Lung (tissue), 16 donors: ENCODE results near the gene LAMP2. TPM values are rescaled to one million over a fixed set of nuclear protein-coding genes. Genes with fewer than 3 reads are reported as not detected.

Source experiments
- ATAC-seq: fragments of 200-7000 bp; cut with Tn5 transposase; one replicate; pipeline ENCODE4 v1.9.1; 2020; ENCODE audit warnings: moderate number of reproducible peaks; ENCODE audit not compliant: insufficient read depth, low FRiP score
- DNase-seq, 3 donors: peaks; one replicate each; pipeline ENCODE4 v3.0.0-alpha.2; 2013 to 2017
- H3K27ac ChIP-seq, 2 donors: one replicate each; pipeline ENCODE4 v1.5.1; 2013; ENCODE audit warnings: mild to moderate bottlenecking in 2 of 2, moderate library complexity in 2 of 2, control low read depth in 1 of 2, inconsistent platforms in 1 of 2, low read depth in 1 of 2, low read length in 1 of 2
- H3K27me3 ChIP-seq, 3 donors: one replicate each; pipeline ENCODE4 v1.5.1; 2013; ENCODE audit warnings: low read length in 2 of 3; ENCODE audit not compliant: control insufficient read depth in 3 of 3, insufficient read depth in 3 of 3
- H3K36me3 ChIP-seq, 4 donors: one replicate each; pipeline ENCODE4 v1.5.1; 2013; ENCODE audit warnings: low read length in 4 of 4, mild to moderate bottlenecking in 1 of 4, moderate library complexity in 1 of 4; ENCODE audit not compliant: control insufficient read depth in 4 of 4, insufficient read depth in 4 of 4
- H3K4me1 ChIP-seq, 5 donors: one replicate each; pipeline ENCODE4 v1.5.1; 2013; ENCODE audit warnings: low read length in 5 of 5, mild to moderate bottlenecking in 2 of 5, moderate library complexity in 1 of 5; ENCODE audit not compliant: control insufficient read depth in 5 of 5, insufficient read depth in 5 of 5
- H3K4me3 ChIP-seq: one replicate; pipeline ENCODE4 v1.5.1; 2013; ENCODE audit warnings: mild to moderate bottlenecking, control low read depth, moderate library complexity
- H3K9ac ChIP-seq, 2 donors: one replicate each; pipeline ENCODE4 v1.5.1; 2013; ENCODE audit warnings: low read length in 2 of 2, control low read depth in 1 of 2; ENCODE audit not compliant: insufficient read depth in 1 of 2
- H3K9me3 ChIP-seq, 4 donors: one replicate each; pipeline ENCODE4 v1.5.1; 2013; ENCODE audit warnings: low read length in 3 of 4, mild to moderate bottlenecking in 1 of 4, moderate library complexity in 1 of 4; ENCODE audit not compliant: control insufficient read depth in 4 of 4, insufficient read depth in 3 of 4
- WGBS, 2 donors: extraction: QIAGEN DNeasy Blood & Tissue Kit; methylation state at CpG; one replicate each; pipeline ENCODE4 v1.1.7; 2013; 5-methylcytosine and 5-hydroxymethylcytosine counted together
- long read RNA-seq, 5 donors: transcript quantifications; one replicate each; lab custom pipeline, GENCODE V29; 2026
- polyA plus RNA-seq, 2 donors: library from polyadenylated mRNA; stranded (reverse); fragments of 200-250 nt; gene quantifications; one replicate each; pipeline ENCODE4 v1.2.1, GENCODE V29; 2013
- total RNA-seq, 2 donors: library from RNA; depleted of rRNA in 1 of 2; stranded (reverse); fragments of >200 nt in 1 of 2; gene quantifications; one replicate each; pipeline ENCODE4 v1.2.1, GENCODE V29; 2014 to 2021
- TF ChIP-seq, protein P1 (sequence below): IDR thresholded peaks from 2 replicates; pipeline ENCODE4 v1.5.1; 2012; ENCODE audit warnings: mild to moderate bottlenecking; ENCODE audit errors: control extremely low read depth, extremely low read depth
- donor health status: control.
- donor health status: control.
- donor health status: Bipolar disorder and iron deficiency.
- donor health status: healthy.
- donor health status: DM: yes; HTN: yes; CAD: no.

Gene LAMP2
- 100 to 1,000 TPM in 1 of 2 donors, 10 to 100 TPM in 1; 96.7 to 102 TPM for total RNA-seq
- 100 to 1,000 TPM in 1 of 2 donors, 10 to 100 TPM in 1; 35.0 to 100 TPM for polyA plus RNA-seq
- long read RNA-seq, donor 1, full-length matches to known transcripts, result 46 of 52 reads
- long read RNA-seq, donor 1, partial matches to known transcripts, result 6 of 52 reads
- long read RNA-seq, donor 1, other reads (novel, unspliced or antisense), result 0 of 52 reads
- long read RNA-seq, donor 2, full-length matches to known transcripts, result 4 of 4 reads
- long read RNA-seq, donor 2, partial matches to known transcripts, result 0 of 4 reads
- long read RNA-seq, donor 2, other reads (novel, unspliced or antisense), result 0 of 4 reads
- long read RNA-seq, donor 3, full-length matches to known transcripts, result 14 of 22 reads
- long read RNA-seq, donor 3, partial matches to known transcripts, result 8 of 22 reads
- long read RNA-seq, donor 3, other reads (novel, unspliced or antisense), result 0 of 22 reads
- long read RNA-seq, donor 4, full-length matches to known transcripts, result 5 of 5 reads
- long read RNA-seq, donor 4, partial matches to known transcripts, result 0 of 5 reads
- long read RNA-seq, donor 4, other reads (novel, unspliced or antisense), result 0 of 5 reads
- long read RNA-seq, donor 5, full-length matches to known transcripts, result 42 of 49 reads
- long read RNA-seq, donor 5, partial matches to known transcripts, result 7 of 49 reads
- long read RNA-seq, donor 5, other reads (novel, unspliced or antisense), result 0 of 49 reads

DNA sequence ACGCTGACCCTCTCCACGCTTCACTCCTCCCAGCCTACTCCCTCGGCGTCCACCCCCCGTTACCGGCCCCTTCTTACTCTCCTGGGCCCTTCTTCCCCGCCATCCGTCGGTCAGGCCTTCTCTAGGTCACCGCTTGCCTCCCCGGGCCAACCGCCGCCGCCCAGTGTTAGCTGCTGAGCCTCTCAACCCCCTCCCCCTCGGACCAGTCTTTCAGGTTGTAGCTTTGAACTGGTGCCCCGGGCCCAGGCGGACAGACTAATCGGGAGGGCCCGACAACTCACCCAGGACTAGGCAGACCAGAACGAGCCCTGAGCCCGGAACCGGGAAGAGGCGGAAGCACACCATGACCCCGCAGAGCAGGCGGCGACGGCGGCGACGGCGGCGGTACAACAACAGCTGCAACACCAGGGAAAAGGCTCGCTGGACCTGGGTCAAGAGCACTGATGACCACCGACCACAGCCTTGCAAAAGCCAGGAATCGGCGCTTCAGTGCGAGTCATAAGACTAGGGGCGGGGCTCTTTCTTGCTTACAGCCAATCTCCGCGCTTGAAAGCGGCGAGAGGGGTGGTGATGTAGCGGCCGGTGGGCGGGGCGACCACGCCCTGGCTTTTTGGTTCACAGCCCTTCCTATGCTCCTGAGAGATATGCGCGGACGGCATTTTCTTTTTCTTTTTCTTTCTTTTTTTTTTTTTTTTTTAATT, at the start of gene LAMP2:
Gene LAMP2, minus strand, starts transcription at position 472 of the 701 bp plus-strand sequence. Its CDS starts 127 bp downstream, at position 345.
- H3K27me3 ChIP-seq, result no peaks in the 10 kb centered on the region
- WGBS, 2 donors, result 1 to 33% methylated on average over 35 to 50 of the region's 50 CpGs
- peak within 1 kb of the TSS; percentile 54 for H3K4me3 ChIP-seq
- H3K27ac ChIP-seq, result peak within 1 kb of the TSS; percentile 89 to 93
- TF ChIP-seq, protein P1, sequence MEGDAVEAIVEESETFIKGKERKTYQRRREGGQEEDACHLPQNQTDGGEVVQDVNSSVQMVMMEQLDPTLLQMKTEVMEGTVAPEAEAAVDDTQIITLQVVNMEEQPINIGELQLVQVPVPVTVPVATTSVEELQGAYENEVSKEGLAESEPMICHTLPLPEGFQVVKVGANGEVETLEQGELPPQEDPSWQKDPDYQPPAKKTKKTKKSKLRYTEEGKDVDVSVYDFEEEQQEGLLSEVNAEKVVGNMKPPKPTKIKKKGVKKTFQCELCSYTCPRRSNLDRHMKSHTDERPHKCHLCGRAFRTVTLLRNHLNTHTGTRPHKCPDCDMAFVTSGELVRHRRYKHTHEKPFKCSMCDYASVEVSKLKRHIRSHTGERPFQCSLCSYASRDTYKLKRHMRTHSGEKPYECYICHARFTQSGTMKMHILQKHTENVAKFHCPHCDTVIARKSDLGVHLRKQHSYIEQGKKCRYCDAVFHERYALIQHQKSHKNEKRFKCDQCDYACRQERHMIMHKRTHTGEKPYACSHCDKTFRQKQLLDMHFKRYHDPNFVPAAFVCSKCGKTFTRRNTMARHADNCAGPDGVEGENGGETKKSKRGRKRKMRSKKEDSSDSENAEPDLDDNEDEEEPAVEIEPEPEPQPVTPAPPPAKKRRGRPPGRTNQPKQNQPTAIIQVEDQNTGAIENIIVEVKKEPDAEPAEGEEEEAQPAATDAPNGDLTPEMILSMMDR, result no peak
- DNase-seq (peak; percentile 92 to 94 (median 92)), ATAC-seq (peak; percentile 93)
- H3K9me3 ChIP-seq, result peaks cover 0 to 2% (median 0%) of the 10 kb centered on the region in 4 donors
- no peaks in the 10 kb centered on the region for H3K36me3 ChIP-seq
- peak within 1 kb of the TSS; percentile 76 to 91 for H3K9ac ChIP-seq
- H3K4me1 ChIP-seq, result peaks cover 0 to 6% (median 4%) of the 10 kb centered on the region in 5 donors

DNA sequence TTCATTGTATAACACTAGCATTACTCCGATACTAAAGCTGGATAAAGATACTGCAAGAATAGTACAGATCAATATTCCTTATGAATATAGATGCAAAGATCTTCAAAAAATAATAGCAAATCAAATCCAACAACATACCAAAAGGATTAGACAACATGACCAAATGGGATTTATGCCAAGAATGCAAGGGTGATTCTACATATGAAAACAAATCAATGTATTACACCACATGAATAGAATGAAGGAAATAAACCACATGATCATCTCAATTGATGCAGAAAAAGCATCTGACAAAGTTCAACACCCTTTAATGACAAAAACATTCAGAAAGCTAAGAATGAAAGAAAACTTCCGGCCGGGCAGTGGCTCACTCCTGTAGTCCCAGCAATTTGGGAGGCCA, 48.8 kb upstream of the LAMP2 start:
- H3K4me1 ChIP-seq, result no peaks in the 10 kb centered on the region
- H3K4me3 ChIP-seq, result no peak overlapping the region
- TF ChIP-seq, protein P1, result no peak
- no peak for DNase-seq
- no peaks in the 10 kb centered on the region for H3K9me3 ChIP-seq
- H3K36me3 ChIP-seq, result no peaks in the 10 kb centered on the region
- no peak overlapping the region for H3K27ac ChIP-seq
- WGBS, 2 donors, result 92 to 96% methylated on average over 3 of the region's 3 CpGs
- no peak for ATAC-seq
- H3K9ac ChIP-seq, result no peak overlapping the region
- no peaks in the 10 kb centered on the region for H3K27me3 ChIP-seq

DNA sequence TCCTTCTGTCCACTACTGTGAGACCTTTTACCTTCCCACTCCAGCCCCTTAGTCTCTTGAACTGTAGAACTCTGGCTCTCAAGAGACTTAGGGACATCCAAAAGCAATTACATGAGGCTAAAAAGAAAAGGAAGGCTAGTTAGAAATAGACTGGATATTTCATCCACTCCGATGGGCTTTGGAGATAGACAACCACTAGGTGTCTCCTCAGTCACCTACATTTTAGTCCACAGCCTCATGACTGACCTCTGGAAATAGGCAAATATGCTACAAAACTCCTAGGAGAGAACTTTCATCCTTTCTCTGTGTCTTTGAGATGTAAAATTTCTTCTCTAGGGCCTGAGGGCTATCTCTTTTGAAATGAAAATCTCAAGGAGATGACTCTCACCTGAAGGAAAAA, 45.1 kb upstream of the LAMP2 start:
- H3K9ac ChIP-seq, result no peak overlapping the region
- TF ChIP-seq, protein P1, result no peak
- no peak for ATAC-seq
- no peaks in the 10 kb centered on the region for H3K27me3 ChIP-seq
- H3K4me1 ChIP-seq, result no peaks in the 10 kb centered on the region
- peak in 1 of 3 donors; percentile 8 for DNase-seq
- H3K36me3 ChIP-seq, result no peaks in the 10 kb centered on the region
- no peak overlapping the region for H3K4me3 ChIP-seq
- no peaks in the 10 kb centered on the region for H3K9me3 ChIP-seq
- 47 to 58% methylated on average over 1 of the region's 1 CpG for WGBS, 2 donors
- no peak overlapping the region for H3K27ac ChIP-seq
